CMK (cell line): Measurements from ENCODE around the gene CLEC2B.

Experiments
- DNase-seq: peaks from one replicate; pipeline ENCODE4 v3.0.0-alpha.2; 2010; ENCODE audit warnings: low read depth

The CLEC2B gene

DNA sequence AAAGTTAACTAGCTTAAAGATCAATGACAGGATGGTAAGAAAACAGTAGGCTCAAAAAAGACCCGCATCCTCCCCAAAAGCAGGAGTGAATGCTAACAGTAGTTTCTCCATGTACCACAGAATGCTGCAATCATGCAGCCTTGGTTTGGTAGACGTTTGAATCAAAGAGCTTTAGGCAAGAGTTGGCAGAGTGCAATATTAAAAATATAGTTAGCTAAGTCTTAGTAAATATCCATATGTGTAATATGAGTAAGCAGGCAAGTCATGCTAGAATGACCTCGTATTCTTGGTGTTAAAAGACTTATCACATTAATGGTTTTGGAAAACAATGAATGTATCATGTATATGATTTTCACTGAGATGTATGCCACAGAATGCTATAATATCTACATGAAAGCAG is 60.6 kb downstream of the CLEC2B start:
- no peak for DNase-seq

DNA sequence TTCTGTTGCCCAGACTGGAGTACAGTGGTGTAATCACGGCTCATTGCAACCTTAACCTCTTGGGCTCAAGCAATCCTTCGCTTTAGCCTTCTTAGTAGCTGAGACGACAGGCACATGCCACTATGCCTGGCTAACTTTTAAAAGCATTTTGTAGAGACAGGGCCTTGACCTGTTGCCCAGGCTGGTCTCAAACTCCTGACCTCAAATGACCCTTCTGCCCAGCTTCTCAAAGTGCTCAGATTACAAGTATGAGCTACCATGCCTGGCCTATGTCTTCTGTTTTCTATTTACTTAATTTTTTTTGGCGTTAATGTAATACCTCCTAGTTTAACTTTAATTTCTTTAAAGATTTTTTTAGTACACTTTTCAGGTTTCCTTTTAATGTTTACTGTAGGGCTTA is 62.4 kb downstream of the CLEC2B start:
- DNase-seq, result no peak

GRCh38 chr12:9805883-9806282 is 63.3 kb downstream of the CLEC2B start:
- DNase-seq, result no peak
